NT2/D1 (cell line): Measurements from ENCODE around the gene ZC3H11A.

Source experiments
- SUZ12 ChIP-seq: IDR thresholded peaks from 2 replicates; pipeline ENCODE4 v1.6.1; 2011; ENCODE audit not compliant: insufficient read length, insufficient read depth; ENCODE audit errors: extremely low read depth
- YY1 ChIP-seq: IDR thresholded peaks from 2 replicates; pipeline ENCODE4 v1.6.1; 2011; ENCODE audit not compliant: insufficient read length, insufficient read depth
- ZNF274 ChIP-seq: IDR thresholded peaks from 2 replicates; pipeline ENCODE4 v1.6.1; 2011; ENCODE audit warnings: mild to moderate bottlenecking, low read depth, low read length

GRCh38 chr1:203828503-203828902 is 33.1 kb downstream of the ZC3H11A start:
- no peak for TF ChIP-seq ZNF274
- no peak for TF ChIP-seq YY1
- no peak for TF ChIP-seq SUZ12
